ENCODE results near the gene CNTN5.

GRCh38 chr11:99925968-99926367 lies 905.2 kb downstream of the CNTN5 start:
- no peak for TF ChIP-seq EZH2 (IDR thresholded peaks at IDR 0.05; ENCODE audit: insufficient read depth, poor library complexity, severe bottlenecking)
- TF ChIP-seq EZH2phosphoT487 (IDR thresholded peaks at IDR 0.05; ENCODE audit: insufficient read depth, low read depth) = no peak

Measured in GM23248 (cell line).